Measurements from ENCODE around the gene MAP3K20.
"Not testable (repeated sequence)": the region's sequence is repeated elsewhere in the genome, so short reads cannot be mapped to it uniquely, and the experiment has no call there.

Gene MAP3K20

GRCh38 chr2:173207124-173207523, 131.5 kb downstream of the MAP3K20 start:
- DNase-seq: not testable (repeated sequence)

- peak; percentile 7 for DNase-seq
Measured at GRCh38 chr2:173210270-173211196, 134.9 kb downstream of the MAP3K20 start.

DNA sequence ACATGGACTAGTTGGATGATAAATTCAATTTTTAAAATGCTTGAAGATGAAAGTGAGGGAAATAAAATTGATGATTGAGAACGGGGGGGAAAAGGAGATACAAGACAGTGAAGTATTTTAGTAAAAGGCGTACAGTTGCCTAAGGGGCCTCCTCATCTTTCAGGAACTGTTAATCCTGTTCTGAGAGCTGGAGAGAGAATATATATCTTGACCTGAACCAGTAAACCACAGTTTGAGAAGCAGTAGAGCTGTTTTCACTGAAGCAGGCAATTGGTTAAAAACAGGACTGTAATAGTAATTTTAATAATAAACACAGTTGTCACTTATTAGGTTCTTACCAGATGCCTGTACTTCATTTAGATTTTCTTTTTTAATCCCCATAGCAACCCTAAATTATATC, 137.5 kb downstream of the MAP3K20 start:
- no peak for DNase-seq

DNA sequence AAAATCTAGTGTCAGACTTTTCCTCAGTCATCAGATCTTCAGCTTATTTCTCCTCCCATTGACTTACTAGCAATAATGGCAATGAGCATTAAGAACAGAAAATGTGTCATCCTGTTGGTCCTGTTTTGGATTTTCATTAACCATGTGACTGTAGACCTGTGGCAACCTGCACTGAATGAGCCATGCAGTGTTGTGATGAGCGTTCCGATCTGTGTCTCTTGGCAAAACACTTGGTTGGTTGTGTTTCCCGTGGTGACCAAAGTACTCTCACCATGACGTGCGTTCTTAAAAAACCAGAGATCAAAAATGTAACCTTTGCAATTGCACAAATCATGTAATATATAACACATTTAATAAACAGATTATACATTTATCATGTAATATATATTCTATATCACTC, 138.6 kb downstream of the MAP3K20 start:
- no peak for DNase-seq

- DNase-seq: no peak
Measured at GRCh38 chr2:173215316-173215715, 139.7 kb downstream of the MAP3K20 start.

DNA sequence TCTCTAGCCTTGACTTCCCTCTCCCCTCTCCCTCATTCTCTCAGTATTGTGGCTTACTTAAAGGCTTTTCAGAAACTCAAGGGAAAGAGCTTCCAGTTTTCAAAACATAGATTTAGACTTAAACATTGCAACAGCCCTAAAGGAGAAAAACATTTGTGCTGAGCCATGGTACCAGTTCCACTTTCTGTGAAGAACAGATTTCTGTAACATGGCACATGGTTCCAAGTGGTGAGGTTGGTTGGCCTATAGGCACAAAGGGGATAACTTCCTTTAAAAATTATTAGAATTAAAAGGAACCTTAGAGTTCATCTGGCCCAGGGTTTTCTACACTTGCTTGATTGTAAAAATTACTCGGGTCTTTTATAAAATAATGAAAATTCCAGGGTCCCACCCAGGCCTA, 140.4 kb downstream of the MAP3K20 start:
- no peak for DNase-seq

DNA sequence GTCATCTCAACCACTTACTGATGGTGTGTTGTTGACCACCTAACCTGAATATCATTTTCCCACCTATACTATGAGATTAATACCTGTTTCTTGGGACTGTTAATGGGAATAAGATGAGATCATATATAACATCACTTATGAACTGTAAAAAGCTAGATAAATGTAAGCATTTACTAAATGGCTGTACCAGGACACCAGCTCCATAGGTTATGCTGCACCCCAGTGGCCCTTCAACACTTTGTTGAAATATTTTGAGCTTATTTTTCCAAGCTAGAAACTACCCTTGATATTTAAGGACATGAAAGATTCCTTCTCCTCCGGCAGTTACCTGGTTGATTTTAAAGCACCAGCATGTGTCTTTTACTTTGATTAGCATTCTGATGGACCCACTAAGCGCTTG, 141.0 kb downstream of the MAP3K20 start:
- no peak for DNase-seq

DNA sequence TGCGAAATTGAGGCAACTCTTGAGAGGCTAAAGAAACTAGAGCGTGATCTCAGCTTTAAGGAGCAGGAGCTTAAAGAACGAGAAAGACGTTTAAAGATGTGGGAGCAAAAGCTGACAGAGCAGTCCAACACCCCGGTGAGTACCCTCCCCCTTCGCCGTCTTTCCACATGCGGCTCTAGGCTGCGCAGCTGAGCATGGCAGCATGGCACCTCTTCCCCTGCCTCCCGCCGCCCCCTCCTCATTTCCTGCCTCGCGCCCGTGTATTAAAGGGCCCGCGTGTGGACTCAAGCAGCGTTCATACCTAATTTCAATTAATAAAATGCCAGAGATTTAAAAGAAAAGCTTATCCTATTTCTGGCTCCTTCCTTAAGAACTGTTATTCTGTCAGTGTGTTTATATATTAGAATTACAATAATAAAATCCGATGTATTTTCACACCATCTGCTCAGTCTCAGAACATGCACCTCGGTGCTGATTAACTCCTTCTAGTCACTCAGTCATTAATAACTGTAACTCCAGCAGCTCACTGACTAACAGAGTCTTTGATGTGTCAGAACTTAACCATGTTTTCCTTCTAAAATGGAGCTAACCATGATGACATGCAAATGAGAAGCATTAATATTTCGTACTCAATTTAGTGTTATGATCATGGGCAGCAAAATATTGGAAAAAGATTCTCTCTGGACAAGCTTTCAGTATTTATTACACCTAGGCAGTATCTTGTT, 141.6 kb downstream of the MAP3K20 start:
- no peak for DNase-seq

GRCh38 chr2:173218326-173219056, 142.8 kb downstream of the MAP3K20 start:
- DNase-seq: no peak

DNA sequence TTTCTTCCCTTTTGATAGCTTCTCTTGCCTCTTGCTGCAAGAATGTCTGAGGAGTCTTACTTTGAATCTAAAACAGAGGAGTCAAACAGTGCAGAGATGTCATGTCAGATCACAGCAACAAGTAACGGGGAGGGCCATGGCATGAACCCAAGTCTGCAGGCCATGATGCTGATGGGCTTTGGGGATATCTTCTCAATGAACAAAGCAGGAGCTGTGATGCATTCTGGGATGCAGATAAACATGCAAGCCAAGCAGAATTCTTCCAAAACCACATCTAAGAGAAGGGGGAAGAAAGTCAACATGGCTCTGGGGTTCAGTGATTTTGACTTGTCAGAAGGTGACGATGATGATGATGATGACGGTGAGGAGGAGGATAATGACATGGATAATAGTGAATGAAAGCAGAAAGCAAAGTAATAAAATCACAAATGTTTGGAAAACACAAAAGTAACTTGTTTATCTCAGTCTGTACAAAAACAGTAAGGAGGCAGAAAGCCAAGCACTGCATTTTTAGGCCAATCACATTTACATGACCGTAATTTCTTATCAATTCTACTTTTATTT, 145.6 kb downstream of the MAP3K20 start:
- no peak for DNase-seq

DNA sequence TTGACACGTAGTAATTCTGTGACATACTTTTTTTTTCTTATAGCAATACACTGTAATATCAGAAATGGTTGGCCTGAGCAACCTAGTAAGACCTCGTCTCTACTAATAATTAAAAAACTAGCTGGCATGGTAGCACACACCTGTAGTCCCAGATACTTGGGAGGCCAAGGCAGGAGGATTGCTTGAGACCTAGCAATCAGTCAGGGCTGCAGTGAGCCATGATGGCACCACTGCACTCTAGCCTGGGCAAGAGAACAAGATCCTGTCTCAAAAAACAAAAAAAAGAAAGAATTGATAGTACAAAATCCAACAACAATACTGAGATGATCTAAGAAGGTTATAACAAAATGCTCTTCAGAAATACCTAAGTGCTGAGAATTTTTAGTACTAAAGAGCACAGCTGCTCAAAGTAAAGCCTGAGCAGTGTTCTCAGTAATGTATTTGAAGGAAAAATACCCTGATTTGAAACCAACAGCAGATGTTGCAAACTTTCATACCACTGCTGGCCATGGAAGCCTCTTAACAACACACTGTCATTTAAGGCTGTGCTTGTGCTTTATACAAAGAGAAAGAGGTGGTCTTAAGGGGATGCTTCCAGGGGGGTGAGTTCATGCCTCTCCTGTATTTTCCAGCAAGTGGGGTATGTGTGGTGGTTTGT, 146.4 kb downstream of the MAP3K20 start:
- no peak for DNase-seq

- DNase-seq: no peak
Measured at GRCh38 chr2:173223871-173224270, 148.2 kb downstream of the MAP3K20 start.

DNA sequence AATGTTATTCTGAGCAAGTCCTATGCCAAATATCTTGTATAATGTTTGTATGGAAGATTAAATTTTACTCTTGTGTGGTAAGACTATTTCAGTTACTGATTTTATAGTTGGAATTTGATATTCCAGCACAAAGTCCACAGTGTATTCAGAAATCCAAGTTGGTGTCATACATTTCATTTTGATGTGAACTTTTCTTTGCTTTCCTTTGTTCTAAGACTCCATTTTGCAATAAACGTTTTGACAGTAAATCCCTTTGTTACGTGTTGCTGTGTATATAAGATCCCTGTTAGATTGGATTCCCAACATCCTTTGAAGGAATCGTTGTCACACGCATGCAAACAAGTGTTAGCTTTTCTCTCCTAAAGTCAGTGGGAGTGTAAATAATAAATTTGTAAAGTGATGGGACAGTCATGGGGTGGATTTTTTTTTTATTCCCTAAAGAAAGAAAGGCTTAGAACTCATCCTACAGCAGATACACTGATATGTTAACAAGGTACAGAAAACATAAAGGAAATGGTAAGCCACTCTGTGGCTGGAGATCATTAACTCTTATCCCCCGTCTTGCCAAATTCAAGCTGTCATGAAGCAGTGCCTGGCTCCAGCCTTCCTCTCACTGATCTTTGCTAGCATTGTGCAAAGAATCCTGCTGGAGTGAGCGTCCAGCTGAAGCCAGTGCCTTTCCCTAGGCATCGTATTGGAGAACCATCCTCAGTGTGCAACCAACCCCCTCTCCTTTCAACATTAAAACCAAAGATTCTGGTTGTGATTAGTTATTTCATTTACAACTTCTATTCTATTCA, 151.5 kb downstream of the MAP3K20 start:
- no peak for DNase-seq

GRCh38 chr2:173229086-173229485, 153.4 kb downstream of the MAP3K20 start:
- DNase-seq: no peak

GRCh38 chr2:173230181-173230580, 154.5 kb downstream of the MAP3K20 start:
- no peak for DNase-seq

- DNase-seq: no peak
Measured at GRCh38 chr2:173231042-173231441, 155.4 kb downstream of the MAP3K20 start.

DNA sequence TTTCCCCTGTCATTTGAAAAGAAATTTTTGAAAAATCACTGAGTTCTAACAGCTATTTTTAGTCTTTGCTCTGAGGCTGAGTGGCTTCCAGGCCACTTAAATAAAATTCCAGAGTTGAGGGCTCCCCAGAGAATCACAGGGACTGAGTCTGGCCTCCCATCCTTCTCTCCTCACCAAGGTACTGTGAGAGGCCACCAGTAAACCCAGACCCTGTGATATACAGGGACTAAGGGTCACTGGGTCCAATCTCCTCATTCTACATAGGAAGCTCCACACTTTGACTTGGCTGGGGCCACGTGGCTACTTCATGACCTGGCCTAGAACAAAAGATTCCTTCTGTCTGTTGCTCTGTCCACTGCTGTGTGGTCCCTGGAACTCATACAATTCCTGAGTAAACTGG, 155.8 kb downstream of the MAP3K20 start:
- no peak for DNase-seq

GRCh38 chr2:173232956-173233744, 157.5 kb downstream of the MAP3K20 start:
- DNase-seq: no peak

DNA sequence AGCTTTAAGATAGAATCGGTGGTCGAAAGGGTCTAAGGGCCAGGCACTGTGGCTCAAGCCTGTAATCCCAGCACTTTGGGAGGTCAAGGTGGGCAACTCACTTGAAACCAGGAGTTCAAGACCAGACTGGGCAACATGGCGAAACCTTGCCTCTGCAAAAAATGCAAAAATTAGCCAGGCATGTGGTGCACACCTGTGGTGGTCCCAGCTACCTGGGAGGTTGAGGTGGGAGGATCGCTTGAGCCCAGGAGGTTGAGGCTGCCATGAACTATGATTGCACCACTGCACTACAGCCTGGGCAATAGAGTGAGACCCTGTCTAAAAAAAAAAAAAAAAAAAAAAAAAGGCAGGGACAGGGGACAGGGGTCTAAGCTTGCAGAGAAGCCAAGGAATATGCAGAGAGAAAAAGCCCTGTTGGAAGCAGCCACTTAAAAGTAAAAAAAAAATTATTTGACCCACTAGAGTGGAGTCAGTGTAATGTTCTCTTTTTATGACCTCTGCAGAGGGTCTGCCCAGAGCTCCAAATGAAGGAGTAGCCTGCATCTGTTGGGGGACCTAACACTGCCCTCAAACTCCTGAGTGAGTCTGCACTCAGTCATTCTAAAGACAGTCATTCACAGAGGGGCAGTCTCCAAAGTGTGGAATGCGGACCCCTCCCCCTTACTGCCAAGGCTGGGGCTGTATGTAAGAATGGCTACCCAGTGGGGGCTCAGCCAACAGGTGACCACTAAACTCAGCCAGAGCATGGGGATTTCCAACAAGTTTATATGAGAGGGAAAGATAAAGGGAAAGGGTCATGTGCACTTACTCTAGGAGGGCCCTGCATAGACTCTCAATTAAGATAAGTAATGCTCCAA, 160.5 kb downstream of the MAP3K20 start:
- DNase-seq: no peak

DNA sequence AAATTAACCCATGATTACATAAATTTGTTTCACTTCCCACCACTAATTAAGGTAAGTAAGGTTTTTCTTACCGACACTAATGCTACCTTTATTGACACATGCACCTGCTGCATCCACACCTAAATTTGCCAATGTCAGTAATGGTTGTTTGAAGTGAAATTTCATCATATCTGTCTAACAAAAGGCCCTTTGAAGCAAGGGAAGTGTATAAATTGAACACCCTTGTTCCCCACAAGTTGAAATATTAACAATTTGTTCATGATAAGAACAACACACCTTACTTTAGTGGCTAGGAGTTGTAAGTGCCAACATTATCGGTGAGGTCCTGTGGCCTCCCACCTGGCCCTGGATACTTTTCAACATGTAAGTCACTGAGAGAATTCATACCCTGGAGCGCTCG, 162.7 kb downstream of the MAP3K20 start:
- DNase-seq: no peak

Data from GDM1 (cell line).